HEK293 (cell line): ENCODE data around the gene USP44.
A peak's percentile ranks its signal among the peaks of the same experiment; 100 is the strongest.

Experiments
- BCL11B ChIP-seq: fragments of 450-650 bp; formaldehyde crosslinking; IDR thresholded peaks from 2 replicates; pipeline ENCODE4 v1.5.1; 2016; ENCODE audit warnings: low read depth, missing biosample characterization, missing genetic modification characterization
- GLI4 ChIP-seq: fragments of 450-650 bp; formaldehyde crosslinking; IDR thresholded peaks from 2 replicates; pipeline ENCODE4 v1.5.1; 2016; ENCODE audit warnings: missing biosample characterization, missing genetic modification characterization
- KLF7 ChIP-seq: fragments of 450-650 bp; formaldehyde crosslinking; IDR thresholded peaks from 2 replicates; pipeline ENCODE4 v1.5.1; 2016; ENCODE audit warnings: missing biosample characterization, missing genetic modification characterization, borderline replicate concordance
- MZF1 ChIP-seq: fragments of 450-650 bp; formaldehyde crosslinking; IDR thresholded peaks from 2 replicates; pipeline ENCODE4 v1.5.1; 2017; ENCODE audit warnings: missing biosample characterization, missing genetic modification characterization, borderline replicate concordance
- SCRT1 ChIP-seq: fragments of 450-650 bp; formaldehyde crosslinking; IDR thresholded peaks from 2 replicates; pipeline ENCODE4 v1.5.1; 2016; ENCODE audit warnings: missing biosample characterization, missing genetic modification characterization, borderline replicate concordance
- TCF7L2 ChIP-seq: IDR thresholded peaks from 2 replicates; pipeline ENCODE4 v1.6.1; 2011; ENCODE audit warnings: low read depth, mild to moderate bottlenecking, inconsistent platforms, low read length, moderate library complexity, borderline replicate concordance
- ZBTB49 ChIP-seq: fragments of 450-650 bp; formaldehyde crosslinking; IDR thresholded peaks from 2 replicates; pipeline ENCODE4 v1.5.1; 2016; ENCODE audit warnings: missing biosample characterization, missing genetic modification characterization, low read depth
- ZNF10 ChIP-seq: fragments of 450-650 bp; formaldehyde crosslinking; IDR thresholded peaks from 2 replicates; pipeline ENCODE4 v1.5.1; 2017; ENCODE audit warnings: missing biosample characterization, missing genetic modification characterization
- ZNF112 ChIP-seq: fragments of 450-650 bp; formaldehyde crosslinking; IDR thresholded peaks from 2 replicates; pipeline ENCODE4 v1.5.0; 2017; ENCODE audit warnings: missing biosample characterization, missing genetic modification characterization
- ZNF2 ChIP-seq: fragments of 450-650 bp; formaldehyde crosslinking; IDR thresholded peaks from 2 replicates; pipeline ENCODE4 v1.5.1; 2016; ENCODE audit warnings: missing biosample characterization, missing genetic modification characterization
- ZNF223 ChIP-seq: fragments of 450-650 bp; formaldehyde crosslinking; IDR thresholded peaks from 2 replicates; pipeline ENCODE4 v1.5.1; 2016; ENCODE audit warnings: missing biosample characterization, missing genetic modification characterization
- ZNF280D ChIP-seq: fragments of 450-650 bp; formaldehyde crosslinking; IDR thresholded peaks from 2 replicates; pipeline ENCODE4 v1.5.1; 2016; ENCODE audit warnings: missing biosample characterization, missing genetic modification characterization
- ZNF341 ChIP-seq: fragments of 450-650 bp; formaldehyde crosslinking; IDR thresholded peaks from 2 replicates; pipeline ENCODE4; 2016; ENCODE audit warnings: low read depth, missing biosample characterization, missing genetic modification characterization
- ZNF391 ChIP-seq: fragments of 450-650 bp; formaldehyde crosslinking; IDR thresholded peaks from 2 replicates; pipeline ENCODE4 v1.5.1; 2016; ENCODE audit warnings: low read depth, missing biosample characterization, missing genetic modification characterization, borderline replicate concordance
- ZNF404 ChIP-seq: fragments of 450-650 bp; formaldehyde crosslinking; IDR thresholded peaks from 2 replicates; pipeline ENCODE4 v1.5.1; 2017; ENCODE audit warnings: missing biosample characterization, missing genetic modification characterization
- ZNF518A ChIP-seq: fragments of 450-650 bp; formaldehyde crosslinking; conservative IDR thresholded peaks from 2 replicates; pipeline ENCODE4 v1.5.1; 2016; ENCODE audit warnings: low read depth, missing biosample characterization, missing genetic modification characterization
- ZNF585B ChIP-seq: fragments of 450-650 bp; formaldehyde crosslinking; IDR thresholded peaks from 2 replicates; pipeline ENCODE4 v1.5.1; 2016; ENCODE audit warnings: missing biosample characterization, missing genetic modification characterization
- ZNF664 ChIP-seq: fragments of 450-650 bp; formaldehyde crosslinking; IDR thresholded peaks from 2 replicates; pipeline ENCODE4 v1.5.1; 2016; ENCODE audit warnings: missing biosample characterization, missing genetic modification characterization
- ZNF785 ChIP-seq: fragments of 450-650 bp; formaldehyde crosslinking; IDR thresholded peaks from 2 replicates; pipeline ENCODE4 v1.5.1; 2016; ENCODE audit warnings: missing biosample characterization, missing genetic modification characterization
- ZNF830 ChIP-seq: fragments of 450-650 bp; IDR thresholded peaks from 2 replicates; pipeline ENCODE4 v1.5.0; 2018; ENCODE audit warnings: missing biosample characterization, missing genetic modification characterization, low read depth, mild to moderate bottlenecking, moderate library complexity
- TF ChIP-seq, protein P1 (sequence below): fragments of 450-650 bp; formaldehyde crosslinking; IDR thresholded peaks from 2 replicates; pipeline ENCODE4 v1.5.1; 2016; ENCODE audit warnings: missing biosample characterization, missing genetic modification characterization
- TF ChIP-seq, protein P2 (sequence below): sonication (generic); formaldehyde crosslinking; IDR thresholded peaks from 2 replicates; pipeline ENCODE4 v1.8.1; 2022; ENCODE audit warnings: mild to moderate bottlenecking, moderate library complexity, missing genetic modification reagents
- TF ChIP-seq, protein P3 (sequence below): fragments of 450-650 bp; formaldehyde crosslinking; IDR thresholded peaks from 2 replicates; pipeline ENCODE4 v1.5.1; 2016; ENCODE audit warnings: missing biosample characterization, missing genetic modification characterization

Gene USP44

DNA sequence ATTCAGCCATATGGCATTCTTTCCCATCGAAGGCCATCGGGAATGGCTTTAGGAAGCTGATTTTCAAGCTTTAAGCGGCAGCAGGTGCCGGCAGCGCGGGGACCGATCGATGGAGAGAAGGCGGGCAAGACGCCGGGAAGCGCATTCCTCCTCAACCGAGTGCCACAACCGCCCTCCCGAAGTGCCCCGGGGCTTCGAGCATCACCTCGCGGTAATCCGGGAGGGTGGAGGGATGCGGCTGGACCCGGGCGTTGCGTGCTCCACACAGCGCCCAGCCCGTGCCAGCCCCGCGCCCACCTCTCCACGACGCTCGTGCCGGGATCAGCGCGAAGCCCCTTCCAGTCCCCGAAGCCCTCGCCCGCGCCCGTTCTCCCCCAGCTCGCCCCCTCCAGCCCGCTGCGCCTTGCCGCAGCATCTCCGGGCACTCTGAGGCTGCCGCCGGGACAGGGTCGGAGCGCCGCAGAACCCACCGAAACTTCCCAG, 3.2 kb downstream of the USP44 start (continued):
- TF ChIP-seq, protein P1, sequence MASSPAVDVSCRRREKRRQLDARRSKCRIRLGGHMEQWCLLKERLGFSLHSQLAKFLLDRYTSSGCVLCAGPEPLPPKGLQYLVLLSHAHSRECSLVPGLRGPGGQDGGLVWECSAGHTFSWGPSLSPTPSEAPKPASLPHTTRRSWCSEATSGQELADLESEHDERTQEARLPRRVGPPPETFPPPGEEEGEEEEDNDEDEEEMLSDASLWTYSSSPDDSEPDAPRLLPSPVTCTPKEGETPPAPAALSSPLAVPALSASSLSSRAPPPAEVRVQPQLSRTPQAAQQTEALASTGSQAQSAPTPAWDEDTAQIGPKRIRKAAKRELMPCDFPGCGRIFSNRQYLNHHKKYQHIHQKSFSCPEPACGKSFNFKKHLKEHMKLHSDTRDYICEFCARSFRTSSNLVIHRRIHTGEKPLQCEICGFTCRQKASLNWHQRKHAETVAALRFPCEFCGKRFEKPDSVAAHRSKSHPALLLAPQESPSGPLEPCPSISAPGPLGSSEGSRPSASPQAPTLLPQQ (tag by site-specific recombination) = peak; percentile 63; the same call in 1 of the 2 replicates
- TF ChIP-seq ZNF341 (tag by site-specific recombination) (0 out of 2 replicates have a peak, but pooled peaks have one; percentile 14), ZBTB49 (tag by site-specific recombination) (no peak), ZNF112 (tag by site-specific recombination) (no peak), KLF7 (tag by site-specific recombination) (peak; percentile 12; the same call in 1 of the 2 replicates), ZNF785 (tag by site-specific recombination) (no peak), MZF1 (tag by site-specific recombination) (no peak), ZNF10 (tag by site-specific recombination) (peak; percentile 93), ZNF664 (tag by site-specific recombination) (no peak), ZNF585B (tag by site-specific recombination) (no peak), ZNF2 (tag by site-specific recombination) (peak; percentile 51; the same call in 1 of the 2 replicates), ZNF391 (tag by site-specific recombination) (no peak), ZNF223 (tag by site-specific recombination) (no peak), SCRT1 (tag by site-specific recombination) (no peak), BCL11B (no peak), ZNF518A (tag by site-specific recombination) (no peak), ZNF404 (tag by site-specific recombination) (no peak), GLI4 (tag by site-specific recombination) (no peak), ZNF830 (tag by site-specific recombination) (no peak), TCF7L2 (no peak), ZNF280D (no peak)
- TF ChIP-seq, protein P2, sequence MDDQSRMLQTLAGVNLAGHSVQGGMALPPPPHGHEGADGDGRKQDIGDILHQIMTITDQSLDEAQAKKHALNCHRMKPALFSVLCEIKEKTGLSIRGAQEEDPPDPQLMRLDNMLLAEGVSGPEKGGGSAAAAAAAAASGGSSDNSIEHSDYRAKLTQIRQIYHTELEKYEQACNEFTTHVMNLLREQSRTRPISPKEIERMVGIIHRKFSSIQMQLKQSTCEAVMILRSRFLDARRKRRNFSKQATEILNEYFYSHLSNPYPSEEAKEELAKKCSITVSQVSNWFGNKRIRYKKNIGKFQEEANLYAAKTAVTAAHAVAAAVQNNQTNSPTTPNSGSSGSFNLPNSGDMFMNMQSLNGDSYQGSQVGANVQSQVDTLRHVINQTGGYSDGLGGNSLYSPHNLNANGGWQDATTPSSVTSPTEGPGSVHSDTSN (CRISPR knock-in tag) = no peak
- TF ChIP-seq, protein P3, sequence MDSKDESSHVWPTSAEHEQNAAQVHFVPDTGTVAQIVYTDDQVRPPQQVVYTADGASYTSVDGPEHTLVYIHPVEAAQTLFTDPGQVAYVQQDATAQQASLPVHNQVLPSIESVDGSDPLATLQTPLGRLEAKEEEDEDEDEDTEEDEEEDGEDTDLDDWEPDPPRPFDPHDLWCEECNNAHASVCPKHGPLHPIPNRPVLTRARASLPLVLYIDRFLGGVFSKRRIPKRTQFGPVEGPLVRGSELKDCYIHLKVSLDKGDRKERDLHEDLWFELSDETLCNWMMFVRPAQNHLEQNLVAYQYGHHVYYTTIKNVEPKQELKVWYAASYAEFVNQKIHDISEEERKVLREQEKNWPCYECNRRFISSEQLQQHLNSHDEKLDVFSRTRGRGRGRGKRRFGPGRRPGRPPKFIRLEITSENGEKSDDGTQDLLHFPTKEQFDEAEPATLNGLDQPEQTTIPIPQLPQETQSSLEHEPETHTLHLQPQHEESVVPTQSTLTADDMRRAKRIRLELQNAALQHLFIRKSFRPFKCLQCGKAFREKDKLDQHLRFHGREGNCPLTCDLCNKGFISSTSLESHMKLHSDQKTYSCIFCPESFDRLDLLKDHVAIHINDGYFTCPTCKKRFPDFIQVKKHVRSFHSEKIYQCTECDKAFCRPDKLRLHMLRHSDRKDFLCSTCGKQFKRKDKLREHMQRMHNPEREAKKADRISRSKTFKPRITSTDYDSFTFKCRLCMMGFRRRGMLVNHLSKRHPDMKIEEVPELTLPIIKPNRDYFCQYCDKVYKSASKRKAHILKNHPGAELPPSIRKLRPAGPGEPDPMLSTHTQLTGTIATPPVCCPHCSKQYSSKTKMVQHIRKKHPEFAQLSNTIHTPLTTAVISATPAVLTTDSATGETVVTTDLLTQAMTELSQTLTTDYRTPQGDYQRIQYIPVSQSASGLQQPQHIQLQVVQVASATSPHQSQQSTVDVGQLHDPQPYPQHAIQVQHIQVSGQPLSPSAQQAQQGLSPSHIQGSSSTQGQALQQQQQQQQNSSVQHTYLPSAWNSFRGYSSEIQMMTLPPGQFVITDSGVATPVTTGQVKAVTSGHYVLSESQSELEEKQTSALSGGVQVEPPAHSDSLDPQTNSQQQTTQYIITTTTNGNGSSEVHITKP (tag by site-specific recombination) = no peak
